GM12874 (cell line): ENCODE measurements around the gene ARHGEF7.

ENCODE experiments used
- TF ChIP-seq, protein P1 (sequence below): IDR thresholded peaks from 2 replicates; pipeline ENCODE4 v1.5.1; 2011; ENCODE audit warnings: low read depth, mild to moderate bottlenecking, control low read depth, low read length, moderate library complexity; ENCODE audit not compliant: insufficient read depth

Gene ARHGEF7

DNA sequence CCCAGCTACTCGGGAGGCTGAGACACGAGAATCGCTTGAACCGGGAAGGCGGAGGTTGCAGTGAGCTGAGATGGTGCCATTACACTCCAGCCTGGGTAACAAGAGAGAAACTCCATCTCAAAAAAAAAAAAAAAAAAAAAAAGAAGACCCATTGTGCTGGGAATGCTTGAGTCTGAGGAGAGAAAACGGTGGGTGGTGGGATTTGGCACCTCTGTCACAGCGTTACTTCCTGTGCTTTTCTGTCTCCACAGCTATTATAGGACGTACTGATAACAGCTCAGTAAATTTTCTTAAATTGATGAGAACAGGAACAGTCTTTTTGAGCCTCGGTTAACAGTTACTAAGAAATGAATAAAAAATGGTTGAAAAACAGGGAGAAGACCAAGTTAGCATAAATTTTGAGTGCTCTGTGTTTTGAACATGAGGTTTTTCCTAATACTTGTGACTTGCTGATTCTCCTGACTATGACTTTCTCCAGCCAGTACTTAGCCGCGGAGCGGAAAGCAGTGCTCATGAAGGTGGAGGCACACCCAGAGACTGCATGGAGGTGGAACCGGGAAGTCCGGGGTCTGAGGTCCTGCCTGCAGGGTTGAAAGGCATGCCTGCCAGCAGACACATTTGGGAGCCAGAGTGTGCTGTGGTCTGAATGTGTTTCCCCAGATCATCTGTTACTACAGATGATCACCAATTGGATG, 150.0 kb downstream of the ARHGEF7 start:
- TF ChIP-seq, protein P1, sequence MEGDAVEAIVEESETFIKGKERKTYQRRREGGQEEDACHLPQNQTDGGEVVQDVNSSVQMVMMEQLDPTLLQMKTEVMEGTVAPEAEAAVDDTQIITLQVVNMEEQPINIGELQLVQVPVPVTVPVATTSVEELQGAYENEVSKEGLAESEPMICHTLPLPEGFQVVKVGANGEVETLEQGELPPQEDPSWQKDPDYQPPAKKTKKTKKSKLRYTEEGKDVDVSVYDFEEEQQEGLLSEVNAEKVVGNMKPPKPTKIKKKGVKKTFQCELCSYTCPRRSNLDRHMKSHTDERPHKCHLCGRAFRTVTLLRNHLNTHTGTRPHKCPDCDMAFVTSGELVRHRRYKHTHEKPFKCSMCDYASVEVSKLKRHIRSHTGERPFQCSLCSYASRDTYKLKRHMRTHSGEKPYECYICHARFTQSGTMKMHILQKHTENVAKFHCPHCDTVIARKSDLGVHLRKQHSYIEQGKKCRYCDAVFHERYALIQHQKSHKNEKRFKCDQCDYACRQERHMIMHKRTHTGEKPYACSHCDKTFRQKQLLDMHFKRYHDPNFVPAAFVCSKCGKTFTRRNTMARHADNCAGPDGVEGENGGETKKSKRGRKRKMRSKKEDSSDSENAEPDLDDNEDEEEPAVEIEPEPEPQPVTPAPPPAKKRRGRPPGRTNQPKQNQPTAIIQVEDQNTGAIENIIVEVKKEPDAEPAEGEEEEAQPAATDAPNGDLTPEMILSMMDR, result no peak

DNA sequence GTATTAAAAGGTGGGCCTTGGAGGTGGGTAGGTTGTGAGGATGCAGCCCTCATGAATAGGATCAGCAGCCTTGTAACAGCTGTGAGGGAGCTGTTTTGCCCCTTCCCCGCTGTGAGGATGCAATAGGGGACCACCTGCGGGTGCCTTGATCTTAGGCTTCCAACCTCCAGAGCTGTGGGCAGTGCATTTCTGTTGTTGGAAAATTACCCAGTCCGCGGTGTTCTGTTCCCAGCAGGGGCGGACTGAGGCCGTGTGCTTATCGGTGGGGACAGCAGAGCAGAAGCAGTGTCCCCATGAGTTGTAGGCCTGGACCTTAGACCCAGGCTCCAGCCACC, 150.6 kb downstream of the ARHGEF7 start:
- TF ChIP-seq, protein P1, result no peak

DNA sequence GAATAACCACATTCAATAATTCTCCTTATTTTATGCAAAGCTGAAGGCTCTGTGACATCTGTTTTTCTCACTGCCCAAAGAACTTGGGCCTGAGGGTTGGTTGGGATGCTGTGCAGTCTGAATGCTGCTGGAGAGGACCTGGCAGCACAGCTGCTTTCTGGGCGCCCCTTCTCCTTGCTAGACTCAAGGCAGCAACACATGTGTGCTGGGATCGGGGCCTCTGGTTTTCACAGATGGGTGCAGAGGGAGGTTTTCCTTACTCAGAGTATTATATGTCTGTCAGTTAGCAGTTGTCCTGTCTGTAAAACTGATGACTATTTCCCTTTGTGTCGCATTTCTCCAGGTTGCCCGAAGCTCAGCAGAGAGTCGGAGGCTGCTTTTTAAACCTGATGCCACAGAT, 152.1 kb downstream of the ARHGEF7 start:
- TF ChIP-seq, protein P1, result no peak

DNA sequence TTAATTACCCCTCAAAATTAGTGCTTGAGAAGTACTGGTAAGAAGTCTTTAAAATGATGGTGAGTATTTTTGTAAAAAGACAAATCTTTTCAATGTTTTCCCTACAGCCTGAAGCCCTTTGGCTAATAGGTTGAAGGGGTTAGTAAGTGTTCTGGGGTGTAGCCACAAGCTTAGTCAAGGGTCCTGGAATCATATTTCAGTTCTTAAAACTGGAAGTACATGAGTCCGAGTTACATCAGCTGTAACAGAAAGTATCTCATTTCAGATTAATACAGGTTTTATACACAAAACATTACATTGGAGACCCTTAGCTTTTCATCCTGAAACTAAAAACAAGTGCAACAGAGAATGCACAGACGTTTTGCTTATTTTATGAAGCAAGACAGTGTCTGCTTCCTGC, 152.7 kb downstream of the ARHGEF7 start:
- TF ChIP-seq, protein P1, result no peak

DNA sequence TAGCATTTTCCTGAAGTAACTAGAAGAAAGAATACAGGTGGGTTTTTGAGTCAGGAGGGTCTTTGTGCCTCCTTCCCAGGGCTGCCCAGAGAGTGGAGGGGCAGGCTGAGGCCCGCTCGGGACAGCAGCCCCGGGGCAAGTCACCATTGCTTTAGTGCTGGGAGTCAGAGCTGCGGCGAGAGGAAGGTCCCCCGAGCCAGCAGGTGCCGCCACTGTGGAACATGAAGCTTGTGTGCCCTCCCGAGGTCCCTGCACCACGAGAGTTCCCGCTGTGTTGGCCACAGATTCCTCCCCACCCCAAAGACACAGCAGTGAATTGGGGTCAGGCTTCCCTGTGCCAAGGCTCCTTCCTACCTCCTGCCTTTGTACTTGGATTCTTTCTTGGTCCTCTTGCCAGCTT, 154.4 kb downstream of the ARHGEF7 start:
- TF ChIP-seq, protein P1, result no peak

DNA sequence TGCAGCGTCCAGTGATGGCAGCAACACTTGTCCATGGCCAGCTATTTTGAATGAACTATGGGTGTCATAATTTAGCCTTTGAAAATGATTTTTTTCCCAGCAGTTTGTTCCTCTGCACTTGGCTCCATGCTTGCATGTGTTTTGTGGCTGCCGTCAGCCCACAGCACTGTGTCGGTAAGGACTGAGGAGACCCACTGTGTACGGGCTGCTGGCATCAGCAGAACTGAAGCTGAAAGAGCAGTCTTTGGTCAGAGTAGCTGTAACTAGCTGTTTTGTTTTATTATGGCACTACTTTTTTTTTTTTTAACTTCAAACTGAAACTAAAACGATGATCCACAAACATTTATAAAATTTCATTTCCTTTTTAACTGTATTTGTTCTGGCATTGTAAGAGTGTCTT, 155.0 kb downstream of the ARHGEF7 start:
- TF ChIP-seq, protein P1, result no peak

DNA sequence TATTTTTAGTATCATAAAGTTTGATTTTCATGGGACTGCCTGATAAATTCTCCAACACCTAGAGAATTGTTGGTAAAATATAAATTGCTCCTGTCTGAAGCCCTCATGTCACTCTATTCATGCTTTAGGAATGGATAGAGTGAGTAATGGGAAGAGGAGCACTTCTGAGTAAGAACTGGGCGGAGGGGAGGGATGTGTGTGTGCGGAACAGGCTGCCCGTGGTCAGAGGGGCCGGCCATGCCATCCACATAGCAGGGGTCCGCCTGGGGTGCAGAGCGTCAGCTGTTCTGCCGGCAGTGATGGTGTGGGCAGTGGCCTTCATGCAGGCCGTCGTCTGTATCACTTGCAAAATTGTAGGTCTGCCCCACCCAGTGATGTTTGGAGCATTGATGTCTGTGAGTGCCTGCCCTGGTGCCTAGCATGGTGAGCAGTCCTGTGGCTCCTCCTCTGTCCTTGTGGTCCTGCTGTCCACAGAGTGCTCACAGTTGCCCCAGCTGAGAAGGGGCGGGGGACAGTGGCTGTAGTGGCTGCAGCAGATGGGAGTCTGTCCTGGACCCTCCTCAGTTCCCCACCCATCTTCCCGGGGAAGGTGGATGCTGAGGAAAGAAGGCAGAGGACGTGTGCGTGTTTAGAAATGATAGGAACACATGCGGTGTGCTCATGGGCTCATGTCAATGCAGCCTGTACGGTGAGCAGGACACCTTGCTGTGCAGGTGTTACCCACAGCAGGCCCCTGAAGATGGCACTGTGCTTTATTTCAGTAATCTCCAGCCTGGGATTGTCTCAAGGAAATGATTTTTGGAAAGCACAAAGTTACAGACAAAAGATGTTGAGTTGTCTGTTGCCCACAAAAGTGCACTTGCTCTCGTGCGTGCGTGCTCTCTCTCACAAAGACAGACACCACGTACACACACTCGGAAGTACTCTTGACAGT, 155.9 kb downstream of the ARHGEF7 start:
- TF ChIP-seq, protein P1, result no peak
